SK-MEL-5 (cell line): ENCODE data around the gene SBNO1. TPM values are rescaled to one million over a fixed set of nuclear protein-coding genes. Genes with fewer than 3 reads are reported as not detected.
"Not testable (repeated sequence)": the region's sequence is repeated elsewhere in the genome, so short reads cannot be mapped to it uniquely, and the experiment has no call there.

Experiments used
- DNase-seq: peaks from one replicate; pipeline ENCODE4 v3.0.0-alpha.2; 2016; ENCODE audit warnings: low read depth, low spot score
- in situ Hi-C: cut with HindIII; loops from 2 replicates; pipeline ENCODE4 v1.10.0; 2016; ENCODE audit warnings: low sequenced_read_pairs, high pct_unique_total_duplicates, low pct_unique_long_range_greater_than_20kb
- polyA plus RNA-seq, 2 experiments: library from polyadenylated mRNA; depleted of rRNA; stranded (reverse); fragments of >200 nt; gene quantifications; 2 replicates each; pipeline ENCODE4 v1.2.3, GENCODE V29; 2015
- total RNA-seq: library from RNA; depleted of rRNA; stranded (reverse); fragments of >200 nt; shearing (Covaris generic); gene quantifications from 2 replicates; pipeline ENCODE4 v1.2.3, GENCODE V29; 2014; rRNA removed

The SBNO1 gene
- 46.3 and 48.1 TPM in 2 replicates for total RNA-seq
- polyA plus RNA-seq (2015; cell fraction: cytosol; rRNA removed) = 19.2 and 27.0 TPM in 2 replicates
- 17.8 and 20.4 TPM in 2 replicates for polyA plus RNA-seq (2015; cell fraction: nucleus; rRNA removed)

- in situ Hi-C loops = no loop called here
- DNase-seq = peak; percentile 85
These were observed at the start of gene SBNO1 for GRCh38 chr12:123364532-123365024. SBNO1 (minus strand) TSS chr12:123364847; CDS start chr12:123350441, 14,406 bp downstream.

GRCh38 chr12:123410041-123410412 lies 45.4 kb upstream of the SBNO1 start:
- DNase-seq = no peak
- in situ Hi-C loops = no loop called here

- in situ Hi-C loops, DNase-seq: not testable (repeated sequence)
These were observed 44.8 kb upstream of the SBNO1 start for GRCh38 chr12:123409284-123410040.

GRCh38 chr12:123408619-123409018 lies 44.0 kb upstream of the SBNO1 start:
- DNase-seq, in situ Hi-C loops: not testable (repeated sequence)

GRCh38 chr12:123407934-123408333 lies 43.3 kb upstream of the SBNO1 start:
- DNase-seq, in situ Hi-C loops: not testable (repeated sequence)

GRCh38 chr12:123407269-123407668 lies 42.6 kb upstream of the SBNO1 start:
- in situ Hi-C loops, DNase-seq: not testable (repeated sequence)

- in situ Hi-C loops = no loop called here
- DNase-seq = no peak
These were observed 39.9 kb upstream of the SBNO1 start for GRCh38 chr12:123404581-123404980.

GRCh38 chr12:123401753-123402683 lies 37.4 kb upstream of the SBNO1 start:
- DNase-seq = no peak
- in situ Hi-C loops = no loop called here

GRCh38 chr12:123399255-123399617 lies 34.6 kb upstream of the SBNO1 start:
- DNase-seq = no peak
- in situ Hi-C loops = no loop called here

- no peak for DNase-seq
These were observed 34.1 kb upstream of the SBNO1 start for GRCh38 chr12:123398550-123399254.

GRCh38 chr12:123398177-123398549 lies 33.5 kb upstream of the SBNO1 start:
- no peak for DNase-seq
- in situ Hi-C loops = no loop called here

More at GRCh38 chr12:123398550-123399254, 34.1 kb upstream of the SBNO1 start:
- in situ Hi-C loops = no loop called here

GRCh38 chr12:123397400-123397799 lies 32.8 kb upstream of the SBNO1 start:
- DNase-seq = no peak
- in situ Hi-C loops = no loop called here

- in situ Hi-C loops = no loop called here
- DNase-seq = no peak
These were observed 32.3 kb upstream of the SBNO1 start for GRCh38 chr12:123396954-123397353.

GRCh38 chr12:123396543-123396942 lies 31.9 kb upstream of the SBNO1 start:
- in situ Hi-C loops = no loop called here
- no peak for DNase-seq

- no peak for DNase-seq
- in situ Hi-C loops = no loop called here
These were observed 30.6 kb upstream of the SBNO1 start for GRCh38 chr12:123395236-123395635.

- no peak for DNase-seq
- in situ Hi-C loops = no loop called here
These were observed 29.1 kb upstream of the SBNO1 start for GRCh38 chr12:123393747-123394146.

- peak; percentile 76 for DNase-seq
- in situ Hi-C loops = no loop called here
These were observed 27.1 kb upstream of the SBNO1 start for GRCh38 chr12:123391546-123392343.
